IPS-15b (cell line): ENCODE measurements around the gene ANKRD10.
A peak's percentile ranks its signal among the peaks of the same experiment; 100 is the strongest.
"Not testable (repeated sequence)": the region's sequence is repeated elsewhere in the genome, so short reads cannot be mapped to it uniquely, and the experiment has no call there.

Experiments
- H3K27me3 ChIP-seq: one replicate; pipeline ENCODE4 v1.6.1; 2013; ENCODE audit warnings: low read length; ENCODE audit not compliant: control insufficient read depth, insufficient read depth
- H3K36me3 ChIP-seq: one replicate; pipeline ENCODE4 v1.6.1; 2013; ENCODE audit warnings: low read length; ENCODE audit not compliant: control insufficient read depth, insufficient read depth
- H3K4me1 ChIP-seq: one replicate; pipeline ENCODE4 v1.6.1; 2013; ENCODE audit warnings: mild to moderate bottlenecking, low read length; ENCODE audit not compliant: control insufficient read depth, insufficient read depth
- H3K4me3 ChIP-seq: one replicate; pipeline ENCODE4 v1.5.1; 2013; ENCODE audit warnings: low read depth, low read length
- H3K9ac ChIP-seq: one replicate; pipeline ENCODE4 v1.6.1; 2013; ENCODE audit warnings: low read depth, mild to moderate bottlenecking, low read length
- H3K9me3 ChIP-seq: one replicate; pipeline ENCODE4 v1.6.1; 2013; ENCODE audit warnings: mild to moderate bottlenecking, low read length; ENCODE audit not compliant: control insufficient read depth, insufficient read depth

Gene ANKRD10

DNA sequence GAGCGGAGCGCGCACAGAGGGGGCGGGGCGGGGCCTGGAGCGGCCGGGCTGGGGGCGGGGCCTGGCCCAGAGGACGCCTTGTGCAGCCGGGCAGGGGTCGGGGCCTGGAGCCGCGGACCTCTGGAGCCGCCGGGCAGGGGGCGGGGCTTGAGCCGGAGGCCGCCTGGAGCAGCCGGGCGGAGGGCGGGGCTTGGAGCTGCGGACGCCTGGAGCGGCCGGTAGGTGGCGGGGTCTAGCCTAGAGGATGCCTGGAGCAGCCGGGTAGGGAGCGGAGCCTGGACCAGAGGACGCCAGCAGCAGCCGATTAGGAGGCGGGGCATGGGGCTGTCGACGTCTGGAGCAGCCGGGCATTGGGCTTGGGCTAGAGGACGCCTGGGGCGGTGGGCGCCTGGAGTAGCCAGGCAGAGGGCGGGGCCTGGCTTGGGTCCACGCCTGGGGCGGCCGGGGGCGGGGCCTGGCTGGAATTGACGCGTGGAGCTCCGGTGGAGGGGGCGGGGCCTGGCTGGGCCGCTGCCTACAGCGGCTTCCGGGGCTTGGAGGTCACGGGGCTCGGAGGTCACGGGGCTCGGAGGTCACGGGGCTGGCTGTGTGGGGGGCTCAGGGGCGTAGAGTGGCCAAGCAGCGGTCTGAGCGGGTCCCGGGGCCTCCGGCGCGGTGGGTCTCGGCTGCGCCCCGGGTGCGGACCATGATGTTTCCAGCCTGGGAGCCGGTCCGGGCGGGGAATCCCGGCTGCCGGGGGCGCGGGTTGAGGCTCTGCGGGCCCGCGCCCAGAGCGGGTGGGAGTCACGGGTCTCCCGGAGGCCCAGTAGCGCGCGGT lies at the start of gene ANKRD10:
Gene ANKRD10, minus strand, starts transcription at position 13 of the 817 bp plus-strand sequence. CDS start 135 bp downstream, outside the sequence.
- no peaks in the 10 kb centered on the region for H3K36me3 ChIP-seq
- H3K27me3 ChIP-seq = no peaks in the 10 kb centered on the region
- no peaks in the 10 kb centered on the region for H3K9me3 ChIP-seq
- H3K4me1 ChIP-seq = peaks cover 14% of the 10 kb centered on the region
- H3K4me3 ChIP-seq = peak within 1 kb of the TSS; percentile 92
- peak within 1 kb of the TSS; percentile 99 for H3K9ac ChIP-seq

DNA sequence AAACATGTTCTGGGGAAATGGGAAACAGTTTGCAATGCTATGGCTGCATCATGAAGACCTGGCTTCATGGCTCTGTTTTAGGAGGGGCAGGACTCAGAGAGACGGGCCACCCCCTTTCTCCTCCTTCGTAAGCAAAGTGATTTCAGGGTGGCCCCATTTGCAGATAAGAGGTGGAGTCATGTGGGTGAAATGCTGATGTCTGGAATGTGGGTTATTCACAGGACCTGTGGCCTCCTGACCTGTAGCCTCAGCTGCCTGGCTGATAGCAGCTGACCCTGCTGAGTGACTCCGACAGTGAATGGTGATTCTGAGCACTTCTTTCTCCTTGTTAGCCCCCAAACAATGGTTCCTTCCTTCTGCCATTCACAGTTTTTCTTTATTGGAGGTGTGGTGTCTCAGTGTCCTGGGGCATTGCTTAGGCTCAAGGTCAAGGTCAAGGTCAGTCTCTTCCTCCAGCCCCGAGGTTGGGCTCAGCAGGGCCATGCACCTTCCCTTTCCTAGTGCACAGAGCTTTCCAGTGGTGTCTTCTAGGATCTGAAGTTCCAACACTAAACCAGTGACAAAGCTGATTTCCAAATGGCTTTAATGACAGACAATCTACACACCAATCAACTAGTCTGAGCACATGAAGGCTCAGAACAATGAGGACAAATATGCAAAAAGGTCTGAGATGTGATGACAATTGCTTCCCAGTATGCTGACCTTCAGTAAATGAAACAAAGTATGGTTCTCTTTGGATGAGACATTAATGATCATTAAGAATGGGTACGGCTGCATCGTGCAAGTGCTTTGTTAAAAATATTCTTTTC lies 49.6 kb upstream of the ANKRD10 start:
- Histone ChIP-seq H3K4me3 (no peak overlapping the region), H3K9me3 (peaks cover 3% of the 10 kb centered on the region), H3K9ac (no peak overlapping the region)

DNA sequence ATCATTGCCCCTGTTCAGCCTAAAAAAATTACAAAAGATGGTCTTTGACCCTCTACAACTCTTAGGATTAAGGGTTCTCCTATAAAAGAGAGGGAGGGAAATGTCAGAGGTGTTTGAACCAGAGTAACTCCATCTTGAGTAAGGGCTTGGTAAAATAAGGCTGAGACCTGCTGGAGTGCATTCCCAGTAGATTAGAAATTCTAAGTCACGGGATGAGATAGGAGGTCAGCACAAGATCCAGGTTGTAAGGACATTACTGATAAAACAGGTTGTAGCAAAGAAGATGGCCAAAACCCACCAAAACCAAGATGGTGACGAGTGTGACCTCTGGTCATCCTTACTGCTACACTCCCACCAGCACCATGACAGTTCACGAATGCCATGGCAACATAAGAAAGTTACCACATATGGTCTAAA lies 48.7 kb upstream of the ANKRD10 start:
- Histone ChIP-seq H3K27me3 (no peaks in the 10 kb centered on the region), H3K9me3 (peaks cover 3% of the 10 kb centered on the region), H3K36me3 (no peaks in the 10 kb centered on the region), H3K4me3 (no peak overlapping the region), H3K9ac (no peak overlapping the region), H3K4me1 (no peaks in the 10 kb centered on the region)

More for the DNA sequence above, 49.6 kb upstream of the ANKRD10 start:
- Histone ChIP-seq H3K36me3 (no peaks in the 10 kb centered on the region), H3K27me3 (no peaks in the 10 kb centered on the region), H3K4me1 (no peaks in the 10 kb centered on the region)

DNA sequence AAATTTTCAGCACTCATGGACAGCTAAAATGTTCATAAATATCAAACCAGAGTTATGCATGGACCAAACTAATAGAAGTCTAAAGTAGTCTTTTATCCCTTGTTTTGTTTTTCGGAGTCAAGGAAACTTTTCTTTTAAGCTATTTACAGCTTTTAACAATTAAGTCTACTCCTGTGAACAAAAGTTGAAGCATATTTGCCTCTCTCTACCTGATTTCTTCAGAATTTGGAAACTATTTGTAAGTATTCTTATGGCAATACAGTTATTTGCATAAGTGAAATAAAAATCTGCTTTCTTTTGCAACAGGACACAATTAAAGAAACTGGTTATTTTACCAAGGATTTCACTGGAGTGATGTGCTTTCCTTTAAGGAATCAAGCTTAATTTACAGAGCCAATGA lies 47.1 kb upstream of the ANKRD10 start:
- Histone ChIP-seq H3K9me3 (peaks cover 3% of the 10 kb centered on the region), H3K9ac (no peak overlapping the region), H3K4me3 (no peak overlapping the region), H3K4me1 (no peaks in the 10 kb centered on the region), H3K27me3 (no peaks in the 10 kb centered on the region), H3K36me3 (no peaks in the 10 kb centered on the region)

DNA sequence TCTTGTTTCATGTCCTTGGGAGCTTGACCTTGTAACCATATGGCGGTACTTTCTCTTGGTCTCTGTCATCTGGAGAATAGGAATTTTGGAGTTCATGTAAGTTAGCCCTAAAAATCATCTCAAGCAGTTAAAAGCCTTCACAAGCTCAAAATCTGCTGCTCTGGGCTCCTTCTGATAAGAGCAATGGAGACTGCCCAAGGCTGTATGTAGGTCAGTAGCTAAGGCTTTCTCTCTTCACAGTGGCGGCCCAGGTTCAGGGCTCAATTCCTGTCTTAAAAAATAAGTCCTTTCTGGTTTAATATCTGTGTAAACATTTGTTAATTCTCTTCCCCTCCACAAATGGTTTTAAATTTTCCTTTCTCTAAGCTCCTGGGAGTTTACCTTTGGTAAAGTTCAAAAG lies 45.3 kb upstream of the ANKRD10 start:
- Histone ChIP-seq H3K27me3 (no peaks in the 10 kb centered on the region), H3K9me3 (peaks cover under 1% of the 10 kb centered on the region)

DNA sequence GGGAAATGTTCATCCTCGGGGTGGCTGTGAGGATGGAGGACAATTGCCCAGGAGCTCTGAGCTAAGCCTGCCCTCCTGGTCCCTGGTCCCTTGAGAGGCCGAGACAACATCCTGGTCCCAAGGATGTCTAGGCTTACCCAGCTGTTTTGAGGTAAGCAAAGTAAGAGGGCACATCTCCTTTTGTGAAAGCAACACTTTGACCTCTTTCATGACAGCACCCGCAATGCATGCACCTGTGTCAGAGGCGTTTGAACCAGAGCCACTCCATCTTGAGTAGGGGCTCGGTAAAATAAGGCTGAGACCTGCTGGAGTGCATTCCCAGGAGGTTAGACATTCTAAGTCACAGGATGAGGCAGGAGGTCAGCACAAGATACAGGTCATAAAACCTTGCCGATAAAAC lies 43.1 kb upstream of the ANKRD10 start:
- H3K9ac ChIP-seq = no peak overlapping the region
- no peaks in the 10 kb centered on the region for H3K27me3 ChIP-seq
- no peak overlapping the region for H3K4me3 ChIP-seq
- no peaks in the 10 kb centered on the region for H3K9me3 ChIP-seq
- H3K36me3 ChIP-seq = no peaks in the 10 kb centered on the region
- H3K4me1 ChIP-seq = no peaks in the 10 kb centered on the region

More for the DNA sequence above, 45.3 kb upstream of the ANKRD10 start:
- Histone ChIP-seq H3K4me3 (no peak overlapping the region), H3K4me1 (no peaks in the 10 kb centered on the region), H3K9ac (no peak overlapping the region), H3K36me3 (no peaks in the 10 kb centered on the region)

DNA sequence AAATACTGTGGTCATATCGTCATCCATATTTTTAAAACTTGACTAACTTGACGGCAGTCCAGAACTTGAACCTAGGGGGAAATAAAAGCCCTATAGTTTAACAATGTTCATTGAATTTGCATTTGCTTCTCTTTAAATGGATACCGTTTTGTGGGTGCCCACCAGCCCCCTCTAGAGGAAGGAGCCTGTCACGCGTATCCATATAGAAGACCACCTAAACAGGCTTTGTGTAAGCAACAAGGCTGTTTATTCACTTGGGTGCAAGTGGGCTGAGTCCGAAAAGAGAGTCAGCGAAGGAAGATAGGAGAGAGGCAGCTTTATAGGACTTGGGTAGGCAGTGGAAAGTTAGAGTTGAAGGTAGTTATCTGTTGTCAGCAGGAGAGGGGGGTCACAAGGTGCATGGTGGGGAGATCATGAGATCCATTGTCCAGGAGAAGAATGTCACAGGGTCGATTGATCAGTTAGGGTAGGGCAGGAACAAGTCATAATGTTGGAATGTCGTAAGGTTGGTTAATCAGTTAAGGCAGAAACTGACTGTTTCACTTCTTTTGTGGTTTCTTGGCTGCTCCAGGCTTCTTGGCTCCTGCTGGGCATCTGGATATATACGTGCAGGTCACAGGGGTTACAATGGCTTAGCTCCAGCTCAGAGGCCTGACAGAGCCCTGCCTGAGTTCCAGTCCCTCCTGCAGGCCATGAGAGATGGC lies 42.5 kb upstream of the ANKRD10 start:
- Histone ChIP-seq H3K4me1 (no peaks in the 10 kb centered on the region), H3K27me3 (no peaks in the 10 kb centered on the region), H3K9me3 (no peaks in the 10 kb centered on the region), H3K4me3 (no peak overlapping the region), H3K9ac (no peak overlapping the region), H3K36me3 (no peaks in the 10 kb centered on the region)

DNA sequence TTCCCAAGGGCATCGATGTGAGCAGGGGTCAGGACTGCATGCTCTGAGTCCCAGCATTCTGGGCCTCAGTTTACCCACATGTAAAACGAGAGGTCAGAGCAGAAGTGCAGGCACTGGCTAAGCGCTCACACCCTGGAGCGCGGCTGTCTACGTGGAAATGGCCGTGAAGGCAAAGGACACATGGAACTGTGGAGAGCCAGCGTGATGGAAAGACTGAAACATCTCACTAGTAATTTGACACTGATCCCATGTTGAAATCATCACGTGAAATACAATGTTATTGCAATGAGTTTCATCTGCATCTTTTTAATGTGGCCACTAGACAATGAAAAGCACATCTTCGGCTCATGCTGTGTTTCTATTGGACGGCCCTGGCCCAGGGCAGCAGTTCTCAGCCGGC lies 41.3 kb upstream of the ANKRD10 start:
- H3K9me3 ChIP-seq, H3K4me1 ChIP-seq, H3K27me3 ChIP-seq, H3K9ac ChIP-seq, H3K4me3 ChIP-seq, H3K36me3 ChIP-seq: not testable (repeated sequence)

DNA sequence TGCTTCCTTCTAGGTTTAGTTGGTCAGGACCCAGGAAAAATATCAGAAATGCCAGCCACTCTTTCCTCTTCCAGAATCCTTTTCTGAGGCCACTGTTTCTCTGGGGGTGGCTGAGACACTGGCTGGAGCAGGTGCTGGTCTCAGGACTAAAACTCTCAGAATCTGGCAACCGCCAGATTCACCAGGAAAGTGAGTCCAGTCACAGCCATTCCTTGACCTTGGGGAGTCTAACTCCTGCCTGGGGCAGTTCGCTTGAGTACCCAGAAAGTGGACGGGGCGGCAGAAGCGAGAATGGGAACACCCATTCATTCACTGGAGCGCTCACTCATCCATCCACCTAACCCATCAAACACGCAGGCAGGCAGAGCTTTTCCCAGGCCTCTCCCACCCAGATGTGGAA lies 40.7 kb upstream of the ANKRD10 start:
- not testable (repeated sequence) for H3K9ac ChIP-seq, H3K27me3 ChIP-seq, H3K36me3 ChIP-seq, H3K4me3 ChIP-seq, H3K4me1 ChIP-seq, H3K9me3 ChIP-seq

DNA sequence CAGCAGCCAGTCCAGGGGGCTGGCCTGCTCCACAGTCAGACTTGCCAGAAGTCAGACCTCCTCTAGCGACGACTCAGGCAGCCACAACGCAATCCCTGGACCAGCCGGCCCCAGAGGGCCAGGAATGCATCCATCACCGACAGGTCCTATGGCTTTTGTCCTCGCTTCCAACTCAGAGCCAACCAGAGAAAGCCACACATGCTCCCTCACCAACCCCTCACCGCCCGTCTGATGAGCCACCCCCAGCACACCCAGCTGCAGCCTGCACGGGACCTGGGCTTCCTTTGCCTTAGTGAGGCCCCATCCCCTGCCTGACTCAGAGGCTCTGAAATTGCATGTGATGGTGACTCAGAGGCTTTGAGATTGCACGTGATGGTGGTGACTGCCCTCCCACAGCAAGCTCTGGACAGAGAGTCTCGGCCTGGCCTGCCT lies 40.2 kb upstream of the ANKRD10 start:
- not testable (repeated sequence) for H3K36me3 ChIP-seq, H3K27me3 ChIP-seq, H3K9ac ChIP-seq, H3K4me1 ChIP-seq, H3K4me3 ChIP-seq, H3K9me3 ChIP-seq

DNA sequence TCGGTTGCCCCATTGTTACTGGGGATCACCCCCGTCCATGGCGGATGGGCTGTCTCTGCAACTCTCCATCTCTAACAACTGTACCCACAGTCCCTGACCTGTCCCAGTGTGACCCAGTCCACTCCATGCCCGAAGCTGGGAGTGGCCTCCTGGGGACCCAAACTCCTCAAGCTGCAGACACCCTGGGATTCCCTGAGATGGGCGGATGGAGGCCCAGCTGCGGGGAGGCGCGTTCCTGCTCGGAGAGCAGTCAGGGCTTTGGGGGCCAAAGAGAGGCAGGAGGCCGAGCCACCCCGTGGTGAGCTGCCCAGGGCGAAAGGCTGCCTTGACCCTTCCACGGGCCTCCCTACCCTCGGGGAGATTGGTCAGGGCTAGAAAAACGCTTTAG lies 39.7 kb upstream of the ANKRD10 start:
- not testable (repeated sequence) for H3K27me3 ChIP-seq, H3K9ac ChIP-seq, H3K36me3 ChIP-seq, H3K4me3 ChIP-seq, H3K4me1 ChIP-seq, H3K9me3 ChIP-seq
